Sigmoid colon (tissue), 7 donors: ENCODE measurements around the gene FRAS1. TPM values are rescaled to one million over a fixed set of nuclear protein-coding genes. Genes with fewer than 3 reads are reported as not detected.

Experiments
- DNase-seq: peaks from one replicate; pipeline ENCODE4 v3.0.0-alpha.2; 2019
- H3K27ac ChIP-seq, 4 donors: fragments of 200-600 bp; sonication (generic); one replicate each; pipeline ENCODE4 v1.5.1; 2016 to 2019; ENCODE audit warnings: mild to moderate bottlenecking in 1 of 4
- H3K27me3 ChIP-seq, 3 donors: fragments of 200-600 bp; sonication (generic); one replicate each; pipeline ENCODE4 v1.5.1; 2019; ENCODE audit warnings: mild to moderate bottlenecking in 1 of 3
- H3K36me3 ChIP-seq, 4 donors: fragments of 200-600 bp; sonication (generic); one replicate each; pipeline ENCODE4 v1.5.1; 2016 to 2019
- H3K4me1 ChIP-seq, 4 donors: fragments of 200-600 bp; sonication (generic); one replicate each; pipeline ENCODE4 v1.5.1; 2017 to 2019
- H3K4me3 ChIP-seq, 4 donors: fragments of 200-600 bp; sonication (generic); one replicate each; pipeline ENCODE4 v1.5.1; 2017 to 2019; ENCODE audit warnings: mild to moderate bottlenecking in 2 of 4, moderate library complexity in 1 of 4
- H3K9me3 ChIP-seq, 4 donors: fragments of 200-600 bp in 3 of 4; sonication (generic) in 3 of 4; one replicate each; pipeline versions ENCODE4 v1.5.1 to v1.6.1; 2013 to 2019
- CTCF ChIP-seq, 4 experiments: fragments of 450-650 bp in 3 of 4; fragments of 200-600 bp in 1 of 4; IDR thresholded peaks; one replicate each; pipeline ENCODE4 v1.5.1; 2016 to 2019; ENCODE audit warnings: antibody characterized with exemption in 4 of 4, mild to moderate bottlenecking in 3 of 4, moderate library complexity in 2 of 4
- EP300 ChIP-seq, 4 donors: sonication (generic); formaldehyde crosslinking; IDR thresholded peaks; one replicate each; pipeline ENCODE4 v1.6.1; 2017; ENCODE audit warnings: antibody characterized with exemption in 4 of 4
- POLR2A ChIP-seq, 2 donors: fragments of 450-650 bp; IDR thresholded peaks; one replicate each; pipeline ENCODE4 v1.6.1; 2016; ENCODE audit warnings: antibody characterized with exemption in 2 of 2, mild to moderate bottlenecking in 2 of 2, moderate library complexity in 2 of 2
- POLR2AphosphoS5 ChIP-seq, 4 donors: sonication (generic); formaldehyde crosslinking; IDR thresholded peaks; one replicate each; pipeline ENCODE4 v1.6.1; 2017; ENCODE audit warnings: antibody characterized with exemption in 4 of 4
- WGBS, 2 donors: extraction: QIAGEN DNeasy Blood & Tissue Kit; methylation state at CpG; one replicate each; pipeline ENCODE4 v1.1.7; 2013; 5-methylcytosine and 5-hydroxymethylcytosine counted together
- intact Hi-C: fragments of 100-400 bp; cut with DNase I; formaldehyde crosslinking; loops from one replicate; pipeline ENCODE4 v1.15.1; 2023
- polyA plus RNA-seq, 3 donors: library from polyadenylated mRNA; stranded (reverse); fragments of 200-250 nt; gene quantifications; one replicate each; pipeline ENCODE4 v1.2.3, GENCODE V29; 2013
- total RNA-seq, 4 donors: library from RNA; depleted of rRNA; stranded (reverse); fragments of >200 nt; gene quantifications; one replicate each; pipeline ENCODE4 v1.1.0, GENCODE V29; 2016
- donor health status: healthy with polysubstance abuse.
- donor health status: Bipolar disorder and iron deficiency.
- donor health status: healthy.

FRAS1 gene
- total and polyA plus RNA-seq, 7 donors = under 0.01 to 22.4 (median 7.4) TPM; not detected in 1

GRCh38 chr4:78346222-78346621 lies 289.1 kb downstream of the FRAS1 start:
- H3K27ac ChIP-seq = no peak overlapping the region
- 74 to 79% methylated on average over 5 of the region's 5 CpGs for WGBS, 2 donors

GRCh38 chr4:78347527-78347926 lies 290.4 kb downstream of the FRAS1 start:
- DNase-seq = no peak
- no peaks in the 10 kb centered on the region for H3K9me3 ChIP-seq
- H3K27ac ChIP-seq = no peak overlapping the region
- no peaks in the 10 kb centered on the region for H3K36me3 ChIP-seq
- H3K27me3 ChIP-seq = no peaks in the 10 kb centered on the region
- intact Hi-C loops = no loop called here
- WGBS, 2 donors = 86 to 89% methylated on average over 3 of the region's 3 CpGs
- no peak for TF ChIP-seq POLR2A (IDR thresholded peaks at IDR 0.05)
- no peak for TF ChIP-seq EP300 (IDR thresholded peaks at IDR 0.05)
- no peak for TF ChIP-seq POLR2AphosphoS5 (IDR thresholded peaks at IDR 0.05)
- no peak for TF ChIP-seq CTCF (IDR thresholded peaks at IDR 0.05)
- no peaks in the 10 kb centered on the region for H3K4me1 ChIP-seq
- H3K4me3 ChIP-seq = no peak overlapping the region

More at GRCh38 chr4:78346222-78346621, 289.1 kb downstream of the FRAS1 start:
- TF ChIP-seq POLR2A (IDR thresholded peaks at IDR 0.05) = no peak
- TF ChIP-seq CTCF (IDR thresholded peaks at IDR 0.05) = no peak
- TF ChIP-seq EP300 (IDR thresholded peaks at IDR 0.05) = no peak
- no peak for TF ChIP-seq POLR2AphosphoS5 (IDR thresholded peaks at IDR 0.05)
- intact Hi-C loops = no loop called here
- no peaks in the 10 kb centered on the region for H3K27me3 ChIP-seq
- H3K36me3 ChIP-seq = no peaks in the 10 kb centered on the region
- DNase-seq = no peak
- no peaks in the 10 kb centered on the region for H3K9me3 ChIP-seq
- H3K4me1 ChIP-seq = no peaks in the 10 kb centered on the region
- H3K4me3 ChIP-seq = no peak overlapping the region

- H3K27me3 ChIP-seq = no peaks in the 10 kb centered on the region
- TF ChIP-seq POLR2A (IDR thresholded peaks at IDR 0.05) = no peak
- WGBS, 2 donors = 92 to 95% methylated on average over 5 of the region's 6 CpGs
- DNase-seq = no peak
- intact Hi-C loops = no loop called here
- H3K36me3 ChIP-seq = no peaks in the 10 kb centered on the region
- no peaks in the 10 kb centered on the region for H3K4me1 ChIP-seq
- H3K9me3 ChIP-seq = no peaks in the 10 kb centered on the region
- H3K4me3 ChIP-seq = no peak overlapping the region
- no peak overlapping the region for H3K27ac ChIP-seq
Measured at GRCh38 chr4:78353921-78354320, 296.8 kb downstream of the FRAS1 start.

- WGBS, 2 donors = 84 to 89% methylated on average over 4 of the region's 4 CpGs
- intact Hi-C loops = no loop called here
- H3K4me1 ChIP-seq = no peaks in the 10 kb centered on the region
Measured at GRCh38 chr4:78354782-78355181, 297.7 kb downstream of the FRAS1 start.

GRCh38 chr4:78355306-78355705 lies 298.2 kb downstream of the FRAS1 start:
- H3K4me3 ChIP-seq = no peak overlapping the region

More at GRCh38 chr4:78354782-78355181, 297.7 kb downstream of the FRAS1 start:
- no peak for DNase-seq
- H3K9me3 ChIP-seq = no peaks in the 10 kb centered on the region
- TF ChIP-seq POLR2AphosphoS5 (IDR thresholded peaks at IDR 0.05) = no peak
- no peak for TF ChIP-seq EP300 (IDR thresholded peaks at IDR 0.05)
- TF ChIP-seq POLR2A (IDR thresholded peaks at IDR 0.05) = no peak
- TF ChIP-seq CTCF (IDR thresholded peaks at IDR 0.05) = no peak
- H3K27ac ChIP-seq = no peak overlapping the region
- H3K36me3 ChIP-seq = no peaks in the 10 kb centered on the region
- no peaks in the 10 kb centered on the region for H3K27me3 ChIP-seq
- no peak overlapping the region for H3K4me3 ChIP-seq

More at GRCh38 chr4:78355306-78355705, 298.2 kb downstream of the FRAS1 start:
- Histone ChIP-seq H3K36me3 (no peaks in the 10 kb centered on the region), H3K27me3 (no peaks in the 10 kb centered on the region), H3K9me3 (no peaks in the 10 kb centered on the region), H3K4me1 (no peaks in the 10 kb centered on the region), H3K27ac (no peak overlapping the region)
- WGBS, 2 donors = 92 to 93% methylated on average over 3 of the region's 3 CpGs
- DNase-seq = no peak
- TF ChIP-seq CTCF (IDR thresholded peaks at IDR 0.05) (no peak), POLR2A (IDR thresholded peaks at IDR 0.05) (no peak), POLR2AphosphoS5 (IDR thresholded peaks at IDR 0.05) (no peak), EP300 (IDR thresholded peaks at IDR 0.05) (no peak)
- intact Hi-C loops = no loop called here
